ENCODE data around the gene HECTD1. TPM values are rescaled to one million over a fixed set of nuclear protein-coding genes. Genes with fewer than 3 reads are reported as not detected.

HECTD1 gene
- total RNA-seq, 1 donor from 2014 or later = 193 TPM

DNA sequence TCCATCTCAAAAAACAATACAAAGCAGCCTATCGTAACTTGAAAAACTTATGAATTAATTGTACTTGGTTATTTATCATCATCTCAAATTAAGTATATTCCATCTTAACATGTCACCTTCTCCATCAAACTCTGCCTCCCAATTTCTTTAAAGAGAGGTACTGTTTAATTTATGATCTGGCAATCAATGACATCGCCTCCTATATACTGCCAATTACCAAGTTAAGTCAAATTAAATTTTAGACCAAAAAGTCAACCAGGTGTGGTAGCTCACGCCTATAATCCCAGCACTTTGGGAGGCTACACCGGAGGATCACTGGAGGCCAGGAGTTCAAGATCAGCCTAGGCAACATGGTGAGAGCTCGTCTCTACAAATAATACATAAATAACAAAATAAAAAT is 37.7 kb downstream of the HECTD1 start:
- ATAC-seq (no peak), DNase-seq (ENCODE audit: low spot score) (no peak)
- intact Hi-C loops (cut with DNase I) = no loop called here

DNA sequence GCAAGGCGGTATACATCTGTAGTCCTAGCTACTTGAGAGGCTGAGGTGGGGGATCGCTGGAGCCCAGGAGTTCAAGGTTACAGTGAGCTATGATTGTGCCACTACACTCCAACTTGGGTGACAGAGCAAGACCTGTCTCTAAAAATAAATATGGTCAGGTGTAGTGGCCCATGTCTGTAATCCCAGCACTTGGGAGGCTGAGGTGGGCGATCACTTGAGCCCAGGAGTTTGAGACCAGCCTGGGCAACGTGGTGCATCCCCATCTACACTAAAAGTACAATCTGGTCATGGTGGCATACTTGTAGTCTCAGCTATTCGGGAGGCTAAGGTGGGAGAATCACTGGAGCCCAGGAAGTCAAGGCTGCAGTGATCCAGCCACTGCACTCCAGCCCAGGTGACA is 40.6 kb downstream of the HECTD1 start:
- ATAC-seq (no peak), DNase-seq (ENCODE audit: low spot score) (no peak)
- intact Hi-C loops (cut with DNase I) = no loop called here

DNA sequence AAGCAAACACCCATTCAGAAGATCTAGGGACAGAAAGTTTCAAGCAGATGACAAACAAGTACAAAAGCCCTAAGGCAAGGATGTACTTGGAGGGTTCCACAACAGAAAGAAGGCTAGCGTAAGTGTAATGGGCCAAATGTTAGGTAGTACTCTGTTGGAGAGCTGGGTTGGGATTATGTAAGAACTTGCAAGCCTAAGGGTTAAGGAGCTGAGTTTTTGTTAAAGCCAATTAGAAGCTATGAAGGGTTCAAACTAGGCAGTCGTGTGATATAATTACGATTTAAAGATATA is 41.4 kb downstream of the HECTD1 start:
- intact Hi-C loops (cut with DNase I) = no loop called here
- ATAC-seq = peak; percentile 13

DNA sequence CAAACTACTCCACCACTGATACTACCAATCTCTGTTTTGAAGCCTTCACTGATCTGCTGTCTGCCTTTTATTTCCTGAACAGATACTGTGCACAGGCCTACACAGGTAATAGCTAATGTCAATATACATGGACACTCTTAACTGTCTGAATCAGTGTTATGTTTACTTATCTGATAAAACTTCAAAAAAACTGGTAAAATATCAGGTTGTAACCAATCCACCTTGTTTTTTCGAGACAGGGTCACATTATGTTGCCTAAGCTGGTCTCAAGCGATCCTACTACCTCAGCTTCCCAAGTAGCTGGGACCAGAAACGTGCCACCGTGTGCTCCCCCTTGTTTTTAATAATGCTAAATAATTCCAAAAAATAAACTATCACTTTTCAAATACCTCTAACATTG is 43.5 kb downstream of the HECTD1 start:
- ATAC-seq (no peak), DNase-seq (ENCODE audit: low spot score) (no peak)
- intact Hi-C loops (cut with DNase I) = no loop called here

More for the DNA sequence above, 41.4 kb downstream of the HECTD1 start:
- no peak for DNase-seq (ENCODE audit: low spot score)

DNA sequence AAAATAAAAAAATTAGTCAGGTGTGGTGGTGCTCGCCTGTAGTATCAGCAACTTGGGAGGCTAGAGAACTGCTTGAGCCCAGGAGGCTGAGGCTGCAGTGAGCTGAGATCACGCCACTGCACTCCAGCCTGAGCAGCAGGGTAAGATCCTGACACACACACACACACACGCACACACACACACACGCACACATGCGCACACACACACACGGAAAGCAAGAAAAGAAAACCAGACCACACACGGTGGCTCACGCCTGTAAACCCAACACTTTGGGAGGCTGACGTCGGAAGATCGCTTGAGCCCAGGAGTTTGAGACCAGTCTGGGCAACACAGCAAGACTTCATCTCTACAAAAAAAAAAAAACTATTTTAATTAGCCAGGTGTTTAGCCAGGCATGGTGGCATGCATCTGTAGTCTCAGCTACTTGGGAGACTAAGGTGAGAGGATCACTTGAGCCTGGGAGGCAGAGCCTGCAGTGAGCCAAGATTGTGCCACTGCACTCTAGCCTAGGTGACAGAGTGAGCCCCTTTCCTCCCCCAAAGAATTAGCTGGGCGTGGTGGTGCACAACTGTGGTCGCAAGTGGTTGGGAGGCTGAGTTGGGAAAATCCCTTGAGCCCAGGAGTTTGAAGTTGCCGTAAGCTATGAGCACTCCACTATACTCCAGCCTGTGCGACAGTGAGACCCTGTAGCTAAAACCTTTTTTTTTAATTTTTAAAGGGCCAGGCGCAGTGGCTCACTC is 44.5 kb downstream of the HECTD1 start:
- ATAC-seq (no peak), DNase-seq (ENCODE audit: low spot score) (no peak)
- intact Hi-C loops (cut with DNase I) = no loop called here

DNA sequence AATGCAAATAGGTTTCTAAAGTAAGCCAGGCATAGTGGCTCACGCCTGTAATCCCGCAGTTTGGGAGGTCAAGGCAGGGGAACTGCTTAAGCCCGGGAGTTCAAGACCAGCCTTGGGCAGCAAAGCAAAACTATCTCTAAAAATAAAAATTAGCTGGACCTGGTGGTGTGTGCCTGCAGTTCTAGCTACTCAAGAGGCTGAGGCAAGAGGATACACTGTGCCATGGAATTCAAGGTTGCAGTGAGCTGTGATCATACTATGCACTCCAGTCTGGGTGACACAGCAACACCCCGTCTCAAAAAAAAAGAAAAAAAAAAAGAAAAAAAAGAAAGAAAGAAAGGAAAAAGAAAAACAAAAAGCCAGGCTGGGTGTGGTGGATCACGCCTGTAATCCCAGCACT is 46.3 kb downstream of the HECTD1 start:
- intact Hi-C loops (cut with DNase I) = no loop called here
- no peak for ATAC-seq
- DNase-seq (ENCODE audit: low spot score) = no peak

DNA sequence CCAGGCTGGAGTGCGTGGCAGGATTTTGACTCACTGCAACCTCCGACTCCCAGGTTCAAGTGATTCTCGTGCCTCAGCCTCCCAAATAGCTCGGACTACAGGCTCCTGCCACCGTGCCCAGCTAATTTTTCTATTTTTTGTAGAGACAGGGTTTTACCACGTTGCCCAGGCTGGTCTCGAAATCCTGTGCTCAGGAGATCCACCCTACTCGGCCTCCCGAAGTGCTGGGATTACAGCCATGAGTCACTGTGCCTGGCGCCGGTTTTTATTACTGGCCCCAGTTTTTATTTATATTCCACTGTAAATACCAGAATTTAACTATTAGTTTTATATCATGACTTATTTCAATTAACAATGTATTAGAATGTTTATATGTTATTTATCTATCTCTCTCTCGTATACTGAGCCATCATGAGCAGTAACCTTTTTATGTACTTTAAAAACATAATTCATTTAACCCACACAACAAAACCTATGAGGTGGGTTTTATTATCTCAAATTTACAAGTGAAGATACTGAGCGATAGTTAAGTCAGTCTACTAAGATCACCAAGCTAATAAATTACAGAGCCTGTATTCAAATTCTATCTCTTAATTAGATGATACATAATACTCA is 47.8 kb downstream of the HECTD1 start:
- ATAC-seq = no peak
- intact Hi-C loops (cut with DNase I) = no loop called here
- no peak for DNase-seq (ENCODE audit: low spot score)

DNA sequence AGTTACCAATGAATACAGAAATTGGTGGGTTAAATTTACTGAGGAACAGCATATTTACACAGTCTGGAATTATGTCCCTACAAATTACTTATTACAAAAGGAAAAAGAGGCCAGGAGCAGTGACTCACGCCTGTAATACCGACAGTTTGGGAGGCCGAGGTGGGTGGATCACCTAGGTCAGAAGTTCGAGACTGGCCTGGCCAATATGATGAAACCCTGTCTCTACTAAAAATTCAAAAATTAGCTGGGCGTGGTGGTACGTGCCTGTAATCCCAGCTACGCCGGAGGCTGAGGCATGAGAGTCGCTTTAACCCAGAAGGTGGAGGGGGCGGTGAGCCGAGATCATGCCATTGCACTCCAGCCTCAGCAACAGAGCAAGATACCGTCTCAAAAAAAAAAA is 52.6 kb downstream of the HECTD1 start:
- intact Hi-C loops (cut with DNase I) = loop anchor here (5.0 kb wide), 1 partner anchor 898 kb away; no protein-coding TSS in a partner anchor
- no peak for ATAC-seq

DNA sequence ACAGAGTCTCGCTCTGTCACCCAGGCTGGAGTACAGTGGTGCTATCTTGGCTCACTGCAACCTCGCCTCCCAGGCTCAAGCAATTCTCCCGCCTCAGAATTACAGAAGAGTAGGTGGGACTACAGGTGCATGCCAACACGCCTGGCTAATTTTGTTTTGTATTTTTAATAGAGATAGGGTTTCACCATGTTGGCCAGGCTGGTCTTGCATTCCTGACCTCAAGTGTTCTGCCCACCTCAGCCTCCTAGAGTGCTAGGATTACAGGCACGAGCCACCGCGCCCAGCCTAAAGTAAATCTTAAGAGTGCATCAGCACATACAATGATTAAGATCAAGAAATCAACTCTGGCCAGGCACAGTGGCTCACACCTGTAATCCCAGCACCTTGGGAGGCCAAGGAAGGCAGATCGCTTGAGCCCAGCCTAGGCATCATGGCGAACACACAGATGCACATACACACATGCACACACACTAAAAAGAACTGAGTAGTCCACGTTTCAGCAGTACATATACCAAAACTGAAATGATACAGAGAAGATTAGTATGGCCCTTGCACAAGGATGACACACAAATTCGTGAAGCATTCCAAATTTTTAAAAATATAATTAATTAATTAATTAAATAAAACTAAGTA is 65.0 kb downstream of the HECTD1 start:
- intact Hi-C loops (cut with DNase I) = no loop called here
- ATAC-seq (no peak), DNase-seq (ENCODE audit: low spot score) (no peak)

More for the DNA sequence above, 52.6 kb downstream of the HECTD1 start:
- no peak for DNase-seq (ENCODE audit: low spot score)

DNA sequence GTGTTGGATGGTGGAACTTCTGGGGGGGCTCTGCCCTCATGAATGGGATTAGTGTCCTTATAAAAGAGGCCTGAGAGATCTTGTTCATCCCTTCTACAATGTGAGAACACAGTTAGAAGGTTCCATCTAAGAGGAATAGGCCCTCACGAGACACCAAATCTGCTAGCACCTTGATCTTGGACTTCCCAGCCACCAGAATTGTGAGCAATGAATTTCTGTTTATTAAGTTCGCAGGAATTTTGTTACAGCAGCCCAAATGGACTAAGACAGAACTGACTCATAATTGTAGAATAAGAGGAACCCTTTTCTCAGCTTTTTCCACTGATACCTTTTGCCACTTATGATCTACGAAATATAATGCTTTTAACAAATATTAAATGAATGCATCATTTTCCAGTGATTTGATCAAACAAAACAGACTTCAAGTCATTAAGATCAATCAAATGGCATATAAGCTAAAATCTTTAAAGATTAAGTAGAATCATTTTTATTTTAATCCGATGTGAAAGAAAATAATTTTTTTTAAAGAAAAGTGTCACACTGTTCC is 68.2 kb downstream of the HECTD1 start:
- no peak for DNase-seq (ENCODE audit: low spot score)
- no peak for ATAC-seq
- intact Hi-C loops (cut with DNase I) = no loop called here

DNA sequence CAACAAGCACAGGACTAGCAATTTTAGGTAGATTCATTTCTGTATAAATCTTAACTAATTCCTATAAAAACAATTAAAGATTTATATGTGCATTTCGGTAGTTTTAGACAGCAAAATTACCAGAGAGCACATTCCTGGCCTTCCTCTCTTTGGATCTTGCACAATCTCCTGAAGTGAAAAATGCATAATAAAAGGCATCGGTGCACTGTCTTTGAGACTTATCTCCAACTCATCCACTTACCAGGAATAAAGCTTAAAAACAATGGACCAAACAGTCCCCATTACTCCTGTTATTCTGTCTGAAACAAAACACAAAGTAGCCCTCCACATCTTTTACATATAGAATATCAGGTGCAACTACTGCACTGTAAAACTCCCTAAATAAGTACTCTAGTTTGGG is 69.3 kb downstream of the HECTD1 start:
- ATAC-seq = no peak
- intact Hi-C loops (cut with DNase I) = no loop called here
- no peak for DNase-seq (ENCODE audit: low spot score)

DNA sequence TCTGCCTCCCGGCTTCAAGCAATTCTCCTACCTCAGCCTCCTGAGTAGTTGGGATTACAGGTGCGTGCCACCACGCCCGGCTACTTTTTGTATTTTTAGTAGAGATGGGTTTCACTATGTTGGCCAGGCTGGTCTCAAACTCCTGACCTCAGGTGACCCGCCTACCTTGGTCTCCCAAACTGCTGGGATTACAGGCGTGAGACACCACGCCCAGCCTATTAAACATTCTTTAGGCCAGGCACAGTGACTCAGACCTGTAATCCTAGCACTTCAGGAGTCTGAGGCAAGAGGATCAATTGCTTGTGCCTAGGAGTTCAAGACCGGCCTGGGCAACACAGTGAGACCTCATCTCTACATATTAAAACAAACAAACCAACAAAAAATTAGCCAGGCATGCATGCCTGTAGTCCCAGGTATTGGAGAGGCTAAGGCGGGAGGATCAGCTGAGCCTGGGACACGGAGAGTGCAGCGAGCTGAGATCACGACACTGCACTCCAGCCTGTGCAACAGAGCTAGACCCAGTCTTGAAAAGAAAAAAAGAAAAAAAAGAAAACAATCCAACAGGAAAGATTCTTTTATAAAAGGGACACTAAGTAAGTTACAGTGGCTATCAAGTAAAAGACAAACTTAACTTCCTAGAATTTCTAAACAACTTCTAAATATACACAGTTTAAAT is 70.2 kb downstream of the HECTD1 start:
- DNase-seq (ENCODE audit: low spot score) = no peak
- no peak for ATAC-seq
- intact Hi-C loops (cut with DNase I) = no loop called here

DNA sequence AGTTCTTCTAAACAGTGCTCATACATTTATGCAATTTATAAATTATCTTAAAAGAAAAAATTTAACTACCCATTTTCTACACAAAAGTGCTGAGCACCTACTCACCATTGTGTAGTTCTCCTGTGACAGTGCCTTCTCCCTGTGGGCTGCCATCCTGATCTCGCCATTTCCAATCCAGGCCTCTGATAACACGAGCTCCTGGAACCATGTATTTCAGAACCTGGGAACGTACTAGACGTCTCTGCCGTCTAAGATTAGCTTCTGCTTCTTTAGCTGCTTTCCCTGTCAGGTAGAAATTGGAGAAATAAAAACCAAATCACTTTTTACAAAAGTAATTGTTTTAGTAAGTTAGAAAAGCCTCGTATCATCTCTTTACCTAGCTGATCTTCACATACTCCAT is 74.5 kb downstream of the HECTD1 start:
- ATAC-seq (no peak), DNase-seq (ENCODE audit: low spot score) (no peak)
- intact Hi-C loops (cut with DNase I) = no loop called here

DNA sequence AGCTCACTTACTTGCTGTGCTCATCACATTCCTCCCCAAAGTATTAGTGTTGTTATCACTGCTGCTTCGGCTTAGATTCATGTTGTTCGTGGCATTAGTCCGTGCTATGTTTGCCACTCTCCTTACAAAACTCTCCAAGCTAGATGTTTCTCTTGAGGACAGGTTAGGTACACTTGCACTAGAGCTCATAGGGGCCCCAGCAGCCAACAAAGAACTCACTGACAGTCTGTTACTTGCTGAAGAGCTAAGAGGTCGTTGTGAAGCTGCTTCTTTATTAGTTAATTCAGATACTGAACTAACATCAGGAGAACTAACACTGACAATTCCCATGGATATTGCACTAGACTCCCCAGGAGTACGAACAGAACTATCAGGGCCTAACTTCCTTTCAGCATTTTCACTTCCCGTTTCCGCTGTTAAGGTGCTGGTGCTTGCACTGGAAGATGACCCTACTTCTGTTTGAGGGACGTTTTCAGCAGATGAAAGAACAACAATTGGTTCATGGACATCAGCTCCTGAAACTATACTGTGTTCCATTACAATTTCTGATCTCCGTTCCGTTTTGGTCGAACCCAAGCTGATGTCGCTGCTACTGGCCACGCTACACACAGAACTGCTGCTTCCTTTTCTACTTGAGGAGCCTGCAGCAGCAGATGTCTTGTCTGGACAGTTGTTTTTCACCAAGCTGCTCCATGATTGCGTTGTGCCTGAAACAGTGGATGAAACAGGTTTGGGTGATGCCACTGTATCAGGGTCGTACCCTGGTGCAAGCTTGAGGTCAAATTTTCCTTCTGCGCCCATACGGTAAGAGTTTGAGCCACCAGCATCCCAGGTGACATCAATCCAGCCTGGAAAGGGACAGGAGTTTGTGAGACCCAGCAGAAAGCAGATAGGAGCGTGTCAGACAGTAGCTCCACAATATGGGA is 78.7 kb downstream of the HECTD1 start:
- no peak for ATAC-seq
- intact Hi-C loops (cut with DNase I) = no loop called here
- no peak for DNase-seq (ENCODE audit: low spot score)

DNA sequence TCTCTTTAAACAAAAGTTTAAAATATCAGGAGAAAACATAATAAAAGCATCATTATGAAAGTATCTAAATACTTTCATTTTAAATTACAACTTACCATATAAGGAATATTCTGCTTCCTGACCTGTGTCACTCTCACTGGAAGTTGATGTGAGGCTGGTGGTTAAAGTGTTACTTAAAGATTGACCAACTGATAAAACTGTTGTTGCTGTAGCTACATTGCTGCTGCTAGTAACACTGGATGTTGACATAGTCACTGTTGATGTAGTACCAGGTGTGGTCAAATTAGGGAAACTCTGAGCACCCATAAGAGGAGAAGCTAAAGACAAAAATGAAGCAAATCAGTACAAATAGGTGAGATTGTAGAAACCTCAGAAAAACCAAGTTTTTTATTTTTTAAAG is 79.9 kb downstream of the HECTD1 start:
- no peak for ATAC-seq
- intact Hi-C loops (cut with DNase I) = no loop called here

DNA sequence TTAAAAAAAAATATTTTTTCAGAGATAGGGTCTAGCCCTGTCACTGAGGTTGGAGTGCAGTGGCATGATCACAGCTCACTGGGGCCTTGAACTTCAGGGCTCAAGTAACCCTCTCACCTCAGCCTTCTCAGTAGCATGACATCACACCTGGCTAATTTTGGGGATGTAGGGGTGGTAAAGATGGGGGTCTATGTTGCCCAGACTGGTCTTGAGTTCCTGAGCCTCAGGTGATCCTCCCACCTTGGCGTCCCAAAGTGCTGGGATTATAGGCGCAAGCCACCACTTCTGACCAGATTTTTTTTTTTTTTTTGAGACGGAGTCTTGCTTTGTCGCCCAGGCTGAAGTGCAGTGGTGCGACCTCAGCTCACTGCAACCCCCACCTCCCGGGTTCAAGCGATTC is 80.9 kb downstream of the HECTD1 start:
- ATAC-seq = no peak
- DNase-seq (ENCODE audit: low spot score) = no peak
- intact Hi-C loops (cut with DNase I) = no loop called here

More for the DNA sequence above, 79.9 kb downstream of the HECTD1 start:
- no peak for DNase-seq (ENCODE audit: low spot score)

DNA sequence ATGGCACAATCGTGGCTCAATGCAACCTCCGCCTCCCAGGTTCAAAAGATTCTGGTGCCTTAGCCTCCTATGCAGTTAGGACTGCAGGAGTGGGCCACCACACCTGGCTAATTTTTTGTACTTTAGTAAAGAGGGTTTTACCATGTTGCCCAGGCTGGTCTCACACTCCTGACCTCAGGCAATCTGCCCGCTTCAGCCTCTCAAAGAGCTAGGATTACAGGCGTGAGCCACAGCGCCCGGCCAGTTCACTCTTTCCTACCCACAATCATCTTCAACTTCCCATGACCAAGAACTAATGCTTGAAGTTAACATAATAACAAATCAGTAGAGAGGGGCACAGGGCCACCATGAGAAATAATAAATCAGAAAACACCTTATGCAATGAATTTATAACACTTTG is 82.4 kb downstream of the HECTD1 start:
- intact Hi-C loops (cut with DNase I) = no loop called here
- ATAC-seq = no peak
- no peak for DNase-seq (ENCODE audit: low spot score)

DNA sequence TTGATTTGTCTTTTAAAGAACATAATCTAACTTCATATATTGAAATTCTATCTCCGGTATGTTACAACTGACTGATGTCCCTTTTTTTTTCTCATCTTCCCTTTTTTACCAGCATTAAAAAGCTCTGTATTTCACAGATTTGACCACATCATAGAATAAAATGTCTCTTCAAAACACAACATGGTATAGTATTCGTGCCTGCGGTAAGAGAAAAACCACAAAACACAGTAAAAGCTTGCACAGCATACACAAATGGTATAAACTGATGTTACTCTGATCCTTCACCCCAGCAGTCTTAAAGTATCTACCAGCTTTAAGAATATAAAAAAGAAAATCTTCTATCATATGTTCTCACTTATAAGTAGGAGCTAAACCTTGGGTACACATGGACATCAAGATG is 83.4 kb downstream of the HECTD1 start:
- ATAC-seq = no peak
- intact Hi-C loops (cut with DNase I) = no loop called here
- no peak for DNase-seq (ENCODE audit: low spot score)

DNA sequence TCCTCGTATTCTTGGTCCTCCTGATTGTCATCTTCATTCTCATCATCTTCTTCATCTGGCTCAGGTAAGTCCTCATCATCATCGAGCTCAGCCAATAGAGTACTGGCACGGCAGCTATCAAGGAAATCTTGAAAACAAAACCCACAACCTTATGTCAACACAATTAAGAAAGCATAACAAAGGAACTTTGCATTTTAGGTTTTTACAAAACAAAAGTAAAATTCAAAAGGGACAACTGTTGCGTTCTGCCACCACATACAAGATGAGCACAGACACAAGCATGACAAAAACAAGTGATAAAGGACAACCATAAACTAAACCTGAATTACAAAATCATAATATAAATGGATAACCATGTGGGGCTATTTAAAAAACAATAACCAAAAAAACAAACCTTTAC is 84.7 kb downstream of the HECTD1 start:
- ATAC-seq = no peak
- intact Hi-C loops (cut with DNase I) = no loop called here
- DNase-seq (ENCODE audit: low spot score) = no peak
